Endodermal cell (in vitro differentiated cells): Measurements from ENCODE around the gene PAMR1. TPM values are rescaled to one million over a fixed set of nuclear protein-coding genes. Genes with fewer than 3 reads are reported as not detected.
A peak's percentile ranks its signal among the peaks of the same experiment; 100 is the strongest.

Experiments
- DNase-seq: peaks from one replicate; pipeline ENCODE4 v3.0.0-alpha.2; 2017
- H3K27ac ChIP-seq: 2 replicates; pipeline ENCODE4 v1.5.1; 2013; ENCODE audit warnings: mild to moderate bottlenecking, low read depth, low read length, moderate library complexity
- H3K27me3 ChIP-seq: 2 replicates; pipeline ENCODE4 v1.6.1; 2013; ENCODE audit warnings: mild to moderate bottlenecking, low read length, moderate library complexity; ENCODE audit not compliant: insufficient read depth, control insufficient read depth, poor library complexity, severe bottlenecking
- H3K36me3 ChIP-seq: 2 replicates; pipeline ENCODE4 v1.7.0; 2013; ENCODE audit warnings: mild to moderate bottlenecking, low read length, moderate library complexity; ENCODE audit not compliant: control insufficient read depth, insufficient read depth
- H3K4me1 ChIP-seq: one replicate; pipeline ENCODE4 v1.7.0; 2013; ENCODE audit warnings: low read length; ENCODE audit not compliant: control insufficient read depth, insufficient read depth
- H3K4me3 ChIP-seq: 2 replicates; pipeline ENCODE4 v1.5.1; 2013; ENCODE audit warnings: mild to moderate bottlenecking, low read length, moderate library complexity
- H3K9ac ChIP-seq: 2 replicates; pipeline ENCODE4 v1.6.1; 2013; ENCODE audit warnings: mild to moderate bottlenecking, low read length, moderate library complexity; ENCODE audit not compliant: poor library complexity, severe bottlenecking; ENCODE audit errors: extremely low read depth
- H3K9me3 ChIP-seq: 2 replicates; pipeline ENCODE4 v1.6.1; 2013; ENCODE audit warnings: mild to moderate bottlenecking, low read length, moderate library complexity; ENCODE audit not compliant: control insufficient read depth
- H3K27ac Mint-ChIP-seq: 2 replicates; pipeline ENCODE4 v1.8.0; 2020; ENCODE audit warnings: mixed read lengths
- H3K27me3 Mint-ChIP-seq: 2 replicates; pipeline ENCODE4 v1.8.0; 2021; ENCODE audit warnings: mild to moderate bottlenecking, mixed read lengths; ENCODE audit not compliant: insufficient read depth
- H3K36me3 Mint-ChIP-seq: 2 replicates; pipeline ENCODE4 v1.8.0; 2020; ENCODE audit warnings: low read depth, mixed read lengths
- H3K4me1 Mint-ChIP-seq: 2 replicates; pipeline ENCODE4 v1.8.0; 2020; ENCODE audit warnings: mixed read lengths
- H3K4me3 Mint-ChIP-seq: 2 replicates; pipeline ENCODE4 v1.8.0; 2020; ENCODE audit warnings: mild to moderate bottlenecking, moderate library complexity, mixed read lengths
- H3K9me3 Mint-ChIP-seq: 2 replicates; pipeline ENCODE4 v1.8.0; 2020; ENCODE audit warnings: mild to moderate bottlenecking, mixed read lengths
- WGBS, 2 experiments: methylation state at CpG; one replicate each; pipeline versions ENCODE4 v1.1.5 to v1.1.7; 2013; ENCODE audit warnings: missing lambda C conversion rate in 2 of 2, mixed read lengths in 1 of 2; ENCODE audit not compliant: insufficient coverage in 1 of 2, insufficient read length in 1 of 2; 5-methylcytosine and 5-hydroxymethylcytosine counted together
- total RNA-seq, 2 donors: library from RNA; stranded (reverse); fragmentation: NEBNext Ultra II Directional in 1 of 2; extraction: Animal tissue kit (Norgen Biotek cat#: 25700) in 1 of 2; gene quantifications; 2 replicates in 1 of 2; 3 replicates in 1 of 2; pipeline ENCODE4 v1.2.1, GENCODE V29; 2021
- TF ChIP-seq, protein P1 (sequence below): fragments of 200-600 bp; sonication (generic); conservative IDR thresholded peaks from 2 replicates; pipeline ENCODE4 v1.5.0; 2021; ENCODE audit warnings: antibody characterized with exemption, mild to moderate bottlenecking

PAMR1 gene
- total RNA-seq, 2 donors from 2014 or later, result 55.3 to 79.0 TPM

- Mint-ChIP-seq H3K36me3 (no peaks in the 10 kb centered on the region), H3K4me3 (no peak overlapping the region), H3K9me3 (peaks cover 2% of the 10 kb centered on the region), H3K27me3 (no peaks in the 10 kb centered on the region), H3K4me1 (peaks cover 61% of the 10 kb centered on the region), H3K27ac (no peak overlapping the region)
- no peak for DNase-seq
- Histone ChIP-seq H3K36me3 (no peaks in the 10 kb centered on the region), H3K4me1 (peaks cover 26% of the 10 kb centered on the region), H3K9me3 (no peaks in the 10 kb centered on the region), H3K9ac (no peak overlapping the region), H3K27me3 (no peaks in the 10 kb centered on the region), H3K27ac (no peak overlapping the region), H3K4me3 (no peak overlapping the region)
- TF ChIP-seq, protein P1, sequence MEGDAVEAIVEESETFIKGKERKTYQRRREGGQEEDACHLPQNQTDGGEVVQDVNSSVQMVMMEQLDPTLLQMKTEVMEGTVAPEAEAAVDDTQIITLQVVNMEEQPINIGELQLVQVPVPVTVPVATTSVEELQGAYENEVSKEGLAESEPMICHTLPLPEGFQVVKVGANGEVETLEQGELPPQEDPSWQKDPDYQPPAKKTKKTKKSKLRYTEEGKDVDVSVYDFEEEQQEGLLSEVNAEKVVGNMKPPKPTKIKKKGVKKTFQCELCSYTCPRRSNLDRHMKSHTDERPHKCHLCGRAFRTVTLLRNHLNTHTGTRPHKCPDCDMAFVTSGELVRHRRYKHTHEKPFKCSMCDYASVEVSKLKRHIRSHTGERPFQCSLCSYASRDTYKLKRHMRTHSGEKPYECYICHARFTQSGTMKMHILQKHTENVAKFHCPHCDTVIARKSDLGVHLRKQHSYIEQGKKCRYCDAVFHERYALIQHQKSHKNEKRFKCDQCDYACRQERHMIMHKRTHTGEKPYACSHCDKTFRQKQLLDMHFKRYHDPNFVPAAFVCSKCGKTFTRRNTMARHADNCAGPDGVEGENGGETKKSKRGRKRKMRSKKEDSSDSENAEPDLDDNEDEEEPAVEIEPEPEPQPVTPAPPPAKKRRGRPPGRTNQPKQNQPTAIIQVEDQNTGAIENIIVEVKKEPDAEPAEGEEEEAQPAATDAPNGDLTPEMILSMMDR, result no peak
- 92 to 99% methylated on average over 7 to 9 of the region's 9 CpGs for WGBS, 2 experiments
Measured at GRCh38 chr11:35545391-35546003, 20.1 kb upstream of the PAMR1 start.

DNA sequence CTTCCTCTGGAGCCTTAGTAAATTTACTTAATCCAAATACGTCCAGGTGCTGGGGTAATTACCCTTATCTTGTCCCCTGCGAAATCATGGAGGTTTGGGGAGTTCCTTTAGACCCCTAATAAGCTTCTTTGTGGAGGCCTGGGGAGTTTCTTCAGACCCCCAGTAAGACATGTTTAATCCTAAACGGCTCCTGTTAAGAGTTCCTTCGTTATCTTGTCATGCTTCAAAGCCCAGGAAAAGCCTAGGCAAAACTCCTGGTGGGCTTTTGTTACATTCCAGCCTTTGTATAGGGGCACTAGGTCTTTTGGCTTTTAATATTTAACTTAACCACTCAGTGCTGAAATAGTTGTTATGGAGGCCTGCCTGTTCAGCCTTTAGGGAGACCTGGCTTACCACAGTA is 18.1 kb upstream of the PAMR1 start:
- Histone ChIP-seq H3K27ac (no peak overlapping the region), H3K4me1 (peaks cover 20% of the 10 kb centered on the region), H3K9me3 (no peaks in the 10 kb centered on the region), H3K9ac (no peak overlapping the region), H3K27me3 (no peaks in the 10 kb centered on the region), H3K36me3 (no peaks in the 10 kb centered on the region), H3K4me3 (peak overlapping the region; percentile 64)
- H3K4me1 Mint-ChIP-seq, result peaks cover 56% of the 10 kb centered on the region
- WGBS, 2 experiments, result 15 to 16% methylated on average over 4 of the region's 4 CpGs
- no peaks in the 10 kb centered on the region for H3K36me3 Mint-ChIP-seq
- peaks cover 2% of the 10 kb centered on the region for H3K9me3 Mint-ChIP-seq
- peak overlapping the region; percentile 56 for H3K27ac Mint-ChIP-seq
- no peak for DNase-seq
- H3K27me3 Mint-ChIP-seq, result peaks cover under 1% of the 10 kb centered on the region
- H3K4me3 Mint-ChIP-seq, result no peak overlapping the region
- TF ChIP-seq, protein P1, result no peak

GRCh38 chr11:35541621-35542375 is 16.4 kb upstream of the PAMR1 start:
- 61 to 83% methylated on average over 4 of the region's 4 CpGs for WGBS, 2 experiments
- H3K36me3 ChIP-seq, result no peaks in the 10 kb centered on the region
- no peak overlapping the region for H3K4me3 ChIP-seq
- H3K4me1 ChIP-seq, result peaks cover 20% of the 10 kb centered on the region
- no peak for DNase-seq
- H3K9ac ChIP-seq, result no peak overlapping the region
- Mint-ChIP-seq H3K27me3 (peaks cover 4% of the 10 kb centered on the region), H3K27ac (peak overlapping the region; percentile 0), H3K36me3 (no peaks in the 10 kb centered on the region), H3K4me3 (no peak overlapping the region), H3K4me1 (peaks cover 59% of the 10 kb centered on the region), H3K9me3 (peaks cover 2% of the 10 kb centered on the region)
- H3K27me3 ChIP-seq, result no peaks in the 10 kb centered on the region
- TF ChIP-seq, protein P1, result no peak
- H3K27ac ChIP-seq, result peak overlapping the region; percentile 14
- H3K9me3 ChIP-seq, result no peaks in the 10 kb centered on the region
